Left lung (tissue), 10 donors: Measurements from ENCODE around the gene EFCAB8. TPM values are rescaled to one million over a fixed set of nuclear protein-coding genes. Genes with fewer than 3 reads are reported as not detected.

Experiments used
- ATAC-seq: fragments of 200-7000 bp; cut with Tn5 transposase; one replicate; pipeline ENCODE4 v1.9.1; 2020; ENCODE audit warnings: moderate library complexity
- DNase-seq, 4 donors: peaks; one replicate each; pipeline ENCODE4 v3.0.0-alpha.2; 2013 to 2020
- H3K27ac ChIP-seq, 2 donors: fragments of 200-600 bp; sonication (generic) in 1 of 2; one replicate each; pipeline versions ENCODE4 v1.5.0 to v1.8.0; 2020 to 2021
- H3K27me3 ChIP-seq, 2 donors: fragments of 200-600 bp; sonication (generic) in 1 of 2; one replicate each; pipeline versions ENCODE4 v1.5.0 to v1.8.0; 2020 to 2021
- H3K36me3 ChIP-seq, 2 donors: fragments of 200-600 bp; sonication (generic) in 1 of 2; one replicate each; pipeline versions ENCODE4 v1.5.0 to v1.8.0; 2020 to 2021
- H3K4me1 ChIP-seq, 2 donors: fragments of 200-600 bp; one replicate each; pipeline ENCODE4 v1.8.0; 2021
- H3K4me3 ChIP-seq, 2 donors: fragments of 200-600 bp; sonication (generic) in 1 of 2; one replicate each; pipeline versions ENCODE4 v1.5.0 to v1.8.0; 2020 to 2021; ENCODE audit warnings: mild to moderate bottlenecking in 1 of 2
- H3K9me3 ChIP-seq, 2 donors: fragments of 200-600 bp; sonication (generic) in 1 of 2; one replicate each; pipeline versions ENCODE4 v1.5.0 to v1.8.0; 2020 to 2021
- intact Hi-C, 2 donors: fragments of 100-400 bp; cut with DNase I; formaldehyde crosslinking; loops; one replicate each; pipeline versions ENCODE4 v1.11.2 to v1.14.2; 2022
- polyA plus RNA-seq, 6 donors: library from polyadenylated mRNA; unstranded; fragments of 120-200 nt; gene quantifications; one replicate each; pipeline ENCODE4 v1.2.1, GENCODE V29; 2013; ENCODE audit not compliant: insufficient read length in 6 of 6
- total RNA-seq, 2 donors: library from RNA; stranded (reverse); fragmentation: NEBNext Ultra II Directional; extraction: Animal tissue kit (Norgen Biotek cat#: 25700); gene quantifications; one replicate each; pipeline ENCODE4 v1.2.1, GENCODE V29; 2021
- TF ChIP-seq, protein P1 (sequence below), 2 donors: fragments of 200-600 bp; sonication (generic) in 1 of 2; IDR thresholded peaks; one replicate each; pipeline versions ENCODE4 v1.5.0 to v1.8.0; 2021; ENCODE audit warnings: antibody characterized with exemption in 2 of 2
- donor health status: DM: no; HTN: yes; CAD: no.
- donor health status: DM: no; HTN: no; CAD: no.

Gene EFCAB8
- total and polyA plus RNA-seq, 8 donors: 0.07 to 1.0 (median 0.15) TPM; not detected in 1

DNA sequence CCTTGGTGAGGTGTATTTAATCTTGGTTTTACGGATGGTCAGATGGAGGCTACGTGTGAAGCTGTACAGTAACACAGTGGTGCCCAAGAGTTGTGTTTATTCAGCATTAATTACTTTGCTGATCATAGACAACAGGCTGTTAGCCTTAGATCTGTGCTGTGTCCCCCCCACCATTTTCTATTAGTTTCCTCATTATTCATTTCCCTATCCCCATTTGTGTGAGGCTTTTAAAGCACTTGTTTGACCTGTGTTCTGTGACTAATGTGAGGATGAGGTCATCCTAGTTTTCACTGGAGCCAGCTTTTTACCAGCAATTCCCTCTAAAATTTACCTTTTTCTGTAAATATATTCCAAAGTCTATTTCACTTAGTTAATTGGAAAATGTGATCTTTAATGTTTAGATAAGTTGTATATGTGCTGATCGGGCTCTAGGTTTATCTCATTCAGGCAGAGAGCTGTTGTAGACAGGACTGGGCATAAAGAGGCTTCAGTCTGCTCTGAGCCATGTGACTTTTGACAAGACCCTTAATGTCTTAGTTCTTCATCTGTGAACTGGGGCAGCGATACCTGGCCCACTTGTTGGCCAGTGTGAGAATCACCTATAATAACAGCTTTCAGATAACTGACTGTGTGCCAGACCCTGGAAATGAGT lies 30.6 kb upstream of the EFCAB8 start:
- TF ChIP-seq, protein P1, sequence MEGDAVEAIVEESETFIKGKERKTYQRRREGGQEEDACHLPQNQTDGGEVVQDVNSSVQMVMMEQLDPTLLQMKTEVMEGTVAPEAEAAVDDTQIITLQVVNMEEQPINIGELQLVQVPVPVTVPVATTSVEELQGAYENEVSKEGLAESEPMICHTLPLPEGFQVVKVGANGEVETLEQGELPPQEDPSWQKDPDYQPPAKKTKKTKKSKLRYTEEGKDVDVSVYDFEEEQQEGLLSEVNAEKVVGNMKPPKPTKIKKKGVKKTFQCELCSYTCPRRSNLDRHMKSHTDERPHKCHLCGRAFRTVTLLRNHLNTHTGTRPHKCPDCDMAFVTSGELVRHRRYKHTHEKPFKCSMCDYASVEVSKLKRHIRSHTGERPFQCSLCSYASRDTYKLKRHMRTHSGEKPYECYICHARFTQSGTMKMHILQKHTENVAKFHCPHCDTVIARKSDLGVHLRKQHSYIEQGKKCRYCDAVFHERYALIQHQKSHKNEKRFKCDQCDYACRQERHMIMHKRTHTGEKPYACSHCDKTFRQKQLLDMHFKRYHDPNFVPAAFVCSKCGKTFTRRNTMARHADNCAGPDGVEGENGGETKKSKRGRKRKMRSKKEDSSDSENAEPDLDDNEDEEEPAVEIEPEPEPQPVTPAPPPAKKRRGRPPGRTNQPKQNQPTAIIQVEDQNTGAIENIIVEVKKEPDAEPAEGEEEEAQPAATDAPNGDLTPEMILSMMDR (IDR thresholded peaks at IDR 0.05): no peak
- H3K4me1 ChIP-seq: peaks cover 4 to 74% of the 10 kb centered on the region in 2 donors
- no peak for DNase-seq

DNA sequence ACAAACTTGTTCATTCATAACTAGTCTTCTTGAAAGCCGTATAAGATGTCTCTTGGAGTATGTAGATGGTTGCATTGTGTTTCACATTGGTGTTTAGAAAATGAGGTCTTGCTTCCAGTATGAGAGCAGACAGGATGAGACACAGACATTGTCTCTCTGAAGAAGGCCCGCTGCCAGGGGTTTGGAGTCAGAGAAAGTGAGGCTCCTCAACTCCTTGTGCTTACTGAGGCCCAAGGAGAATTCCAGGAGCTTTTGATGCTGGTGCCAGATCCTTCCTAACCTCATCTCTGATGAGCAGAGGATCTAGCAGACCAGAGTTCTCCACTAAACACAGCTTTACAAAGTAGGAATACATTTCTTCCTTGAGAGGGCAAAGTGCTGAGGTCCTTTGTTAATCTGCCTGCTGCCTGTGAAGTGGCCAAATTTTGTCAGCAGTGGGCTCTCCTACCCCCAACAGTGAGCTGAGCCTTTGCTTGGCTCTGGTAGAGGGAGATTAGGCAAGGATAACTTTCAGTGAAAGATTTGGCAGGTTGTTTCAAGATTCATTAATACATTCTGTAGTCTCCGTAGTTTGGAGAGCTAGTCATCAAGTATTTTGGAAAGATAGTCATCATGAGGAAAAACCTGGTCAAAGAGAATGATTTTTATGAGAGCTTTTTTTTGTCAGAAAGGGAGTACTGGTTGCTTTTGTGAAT lies 29.3 kb upstream of the EFCAB8 start:
- peaks cover 3 to 68% of the 10 kb centered on the region in 2 donors for H3K36me3 ChIP-seq
- H3K4me1 ChIP-seq: peaks cover 0 to 61% of the 10 kb centered on the region in 2 donors
- no peaks in the 10 kb centered on the region for H3K9me3 ChIP-seq
- intact Hi-C loops: no loop called here
- ATAC-seq: no peak
- no peak overlapping the region for H3K4me3 ChIP-seq
- H3K27ac ChIP-seq: peak overlapping the region; percentile 56 to 80
- TF ChIP-seq, protein P1 (IDR thresholded peaks at IDR 0.05): no peak
- DNase-seq: no peak
- H3K27me3 ChIP-seq: no peaks in the 10 kb centered on the region

More for the DNA sequence above, 30.6 kb upstream of the EFCAB8 start:
- H3K9me3 ChIP-seq: no peaks in the 10 kb centered on the region
- no peaks in the 10 kb centered on the region for H3K27me3 ChIP-seq
- H3K4me3 ChIP-seq: no peak overlapping the region
- H3K27ac ChIP-seq: no peak overlapping the region
- intact Hi-C loops: no loop called here
- H3K36me3 ChIP-seq: peaks cover 3 to 56% of the 10 kb centered on the region in 2 donors
- no peak for ATAC-seq

DNA sequence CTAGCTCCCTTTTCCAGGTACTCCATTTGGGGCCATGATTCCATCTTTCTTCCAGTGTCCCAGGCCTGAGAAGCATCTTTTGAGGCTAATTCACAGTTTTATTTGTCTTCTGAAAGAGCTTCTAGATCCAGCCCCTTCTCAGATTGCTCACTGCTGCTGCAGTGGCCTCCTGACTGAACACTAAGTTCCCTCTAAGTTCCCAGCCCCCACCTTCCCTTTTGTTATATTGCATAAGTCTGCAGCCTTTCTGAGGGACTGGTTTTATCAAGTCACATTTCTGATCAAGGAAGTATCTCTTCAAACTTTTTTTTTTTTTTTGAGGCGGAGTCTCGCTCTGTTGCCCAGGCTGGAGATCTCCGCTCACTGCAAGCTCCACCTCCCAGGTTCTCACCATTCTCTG lies 28.3 kb upstream of the EFCAB8 start:
- Histone ChIP-seq H3K9me3 (no peaks in the 10 kb centered on the region), H3K4me1 (peaks cover 0 to 51% of the 10 kb centered on the region in 2 donors), H3K4me3 (no peak overlapping the region), H3K27ac (peak overlapping the region; percentile 54 to 80), H3K36me3 (peaks cover 3 to 77% of the 10 kb centered on the region in 2 donors), H3K27me3 (no peaks in the 10 kb centered on the region)
- intact Hi-C loops: no loop called here
- TF ChIP-seq, protein P1 (IDR thresholded peaks at IDR 0.05): no peak
- DNase-seq: peak in 2 of 4 donors; percentile 10 to 45
- ATAC-seq: peak; percentile 87

DNA sequence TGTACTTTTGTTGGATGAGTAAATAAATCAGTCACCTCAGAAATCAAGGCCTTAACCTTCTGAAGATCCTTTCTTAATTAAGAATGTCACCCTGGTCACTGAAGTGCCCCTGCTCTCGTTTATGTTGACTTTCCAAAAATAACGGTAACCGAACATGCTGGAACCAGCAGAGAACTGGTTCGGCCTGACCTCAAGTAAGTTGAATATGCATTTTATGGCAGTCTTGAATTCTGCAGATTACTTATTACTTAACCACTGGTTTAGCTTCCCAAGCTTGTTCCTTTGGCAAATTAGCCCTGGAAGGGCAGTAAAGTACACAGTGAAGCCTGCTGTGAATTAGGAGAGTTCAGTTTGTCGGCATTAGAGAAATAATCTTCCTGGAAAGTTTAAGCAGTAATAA lies 26.7 kb upstream of the EFCAB8 start:
- Histone ChIP-seq H3K27me3 (no peaks in the 10 kb centered on the region), H3K27ac (no peak overlapping the region), H3K36me3 (peaks cover 0 to 77% of the 10 kb centered on the region in 2 donors), H3K4me3 (no peak overlapping the region), H3K9me3 (no peaks in the 10 kb centered on the region), H3K4me1 (peaks cover 0 to 51% of the 10 kb centered on the region in 2 donors)
- intact Hi-C loops: no loop called here
- DNase-seq (peak in 1 of 4 donors; percentile 28), ATAC-seq (peak; percentile 74)
- TF ChIP-seq, protein P1 (IDR thresholded peaks at IDR 0.05): no peak

DNA sequence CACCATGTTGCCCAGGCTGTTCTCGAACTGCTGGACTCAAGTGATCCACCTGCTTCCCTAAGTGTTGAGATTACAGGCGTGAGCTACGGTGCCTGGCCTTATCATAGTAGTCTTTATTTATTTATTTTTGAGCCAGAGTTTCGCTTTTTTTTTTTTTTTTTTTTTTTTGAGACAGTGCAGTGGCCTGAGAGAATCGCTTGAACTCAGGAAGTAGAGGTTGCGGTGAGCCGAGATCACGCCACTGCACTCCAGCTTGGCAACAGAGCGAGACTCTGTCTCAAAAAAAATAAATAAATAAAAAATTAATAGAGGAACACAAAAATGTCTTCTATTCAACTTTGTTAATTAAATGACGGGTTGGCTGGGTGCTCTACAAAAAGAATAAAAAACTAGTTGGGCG lies 26.1 kb upstream of the EFCAB8 start:
- TF ChIP-seq, protein P1 (IDR thresholded peaks at IDR 0.05): no peak
- H3K4me3 ChIP-seq: no peak overlapping the region
- H3K4me1 ChIP-seq: peaks cover 0 to 46% of the 10 kb centered on the region in 2 donors
- no peak overlapping the region for H3K27ac ChIP-seq
- no peak for ATAC-seq
- intact Hi-C loops: no loop called here
- peaks cover 0 to 77% of the 10 kb centered on the region in 2 donors for H3K36me3 ChIP-seq
- H3K9me3 ChIP-seq: no peaks in the 10 kb centered on the region
- DNase-seq: no peak
- H3K27me3 ChIP-seq: no peaks in the 10 kb centered on the region
